Liver (tissue), 9 donors: ENCODE data around the gene RAF1. TPM values are rescaled to one million over a fixed set of nuclear protein-coding genes. Genes with fewer than 3 reads are reported as not detected.
"Not testable (repeated sequence)": the region's sequence is repeated elsewhere in the genome, so short reads cannot be mapped to it uniquely, and the experiment has no call there.

Source experiments
- DNase-seq: peaks from one replicate; pipeline ENCODE4 v3.0.0-alpha.2; 2017; ENCODE audit warnings: low spot score
- H3K27ac ChIP-seq, 2 donors: one replicate each; pipeline ENCODE4 v1.7.0; 2013; ENCODE audit warnings: inconsistent platforms in 2 of 2, low read length in 2 of 2, control low read depth in 1 of 2, low read depth in 1 of 2, mild to moderate bottlenecking in 1 of 2
- H3K27me3 ChIP-seq, 4 donors: one replicate each; pipeline versions ENCODE4 v1.6.1 to v1.7.0; 2013; ENCODE audit warnings: low read length in 3 of 4, inconsistent platforms in 1 of 4, mild to moderate bottlenecking in 1 of 4, moderate library complexity in 1 of 4; ENCODE audit not compliant: control insufficient read depth in 4 of 4, insufficient read depth in 4 of 4
- H3K36me3 ChIP-seq, 4 donors: one replicate each; pipeline versions ENCODE4 v1.6.1 to v1.7.0; 2013; ENCODE audit warnings: low read length in 3 of 4, mild to moderate bottlenecking in 3 of 4, low read depth in 1 of 4, moderate library complexity in 1 of 4; ENCODE audit not compliant: control insufficient read depth in 4 of 4, insufficient read depth in 3 of 4
- H3K4me1 ChIP-seq, 4 donors: one replicate each; pipeline versions ENCODE4 v1.6.1 to v1.7.0; 2013; ENCODE audit warnings: low read length in 3 of 4, mild to moderate bottlenecking in 3 of 4, moderate library complexity in 1 of 4; ENCODE audit not compliant: control insufficient read depth in 4 of 4, insufficient read depth in 4 of 4
- H3K4me3 ChIP-seq, 3 donors: one replicate each; pipeline versions ENCODE4 v1.6.1 to v1.7.0; 2013; ENCODE audit warnings: low read length in 3 of 3, control low read depth in 1 of 3, low read depth in 1 of 3, mild to moderate bottlenecking in 1 of 3
- H3K9ac ChIP-seq, 2 donors: one replicate each; pipeline ENCODE4 v1.7.0; 2013; ENCODE audit warnings: low read length in 2 of 2, mild to moderate bottlenecking in 2 of 2, moderate library complexity in 2 of 2, control low read depth in 1 of 2, low read depth in 1 of 2
- H3K9me3 ChIP-seq, 4 donors: one replicate each; pipeline versions ENCODE4 v1.6.1 to v1.7.0; 2013; ENCODE audit warnings: low read length in 3 of 4; ENCODE audit not compliant: control insufficient read depth in 4 of 4
- EGR1 ChIP-seq, 2 donors: IDR thresholded peaks; 2 replicates each; pipeline ENCODE4 v1.6.1; 2016 to 2018; ENCODE audit warnings: antibody characterized with exemption in 2 of 2, low read depth in 2 of 2
- FOXA1 ChIP-seq: IDR thresholded peaks from 2 replicates; pipeline ENCODE4 v1.6.1; 2016; ENCODE audit warnings: antibody characterized with exemption
- GABPA ChIP-seq, 2 donors: IDR thresholded peaks in 1 of 2; conservative IDR thresholded peaks in 1 of 2; 2 replicates each; pipeline ENCODE4 v1.6.1; 2016; ENCODE audit warnings: antibody characterized with exemption in 2 of 2, mild to moderate bottlenecking in 1 of 2, moderate library complexity in 1 of 2
- HNF4A ChIP-seq, 2 donors: conservative IDR thresholded peaks; 2 replicates each; pipeline ENCODE4 v1.6.1; 2016; ENCODE audit warnings: antibody characterized with exemption in 2 of 2, mild to moderate bottlenecking in 2 of 2
- MAX ChIP-seq: IDR thresholded peaks from 2 replicates; pipeline ENCODE4 v1.6.1; 2016; ENCODE audit warnings: antibody characterized with exemption
- NR2F2 ChIP-seq: IDR thresholded peaks from 2 replicates; pipeline ENCODE4 v1.6.1; 2016; ENCODE audit warnings: antibody characterized with exemption
- RAD21 ChIP-seq, 2 donors: IDR thresholded peaks; 2 replicates each; pipeline ENCODE4 v1.6.1; 2016; ENCODE audit warnings: antibody characterized with exemption in 2 of 2, mild to moderate bottlenecking in 2 of 2
- RXRA ChIP-seq, 2 donors: IDR thresholded peaks; 2 replicates each; pipeline ENCODE4 v1.6.1; 2017 to 2018; ENCODE audit warnings: antibody characterized with exemption in 2 of 2, mild to moderate bottlenecking in 1 of 2
- TAF1 ChIP-seq: conservative IDR thresholded peaks from 2 replicates; pipeline ENCODE4 v1.6.1; 2016; ENCODE audit warnings: antibody characterized with exemption, mild to moderate bottlenecking
- YY1 ChIP-seq: IDR thresholded peaks from 2 replicates; pipeline ENCODE4 v1.6.1; 2016; ENCODE audit warnings: antibody characterized with exemption, mild to moderate bottlenecking
- WGBS: extraction: QIAGEN DNeasy Blood & Tissue Kit; methylation state at CpG from one replicate; pipeline ENCODE4 v1.1.7; 2013; 5-methylcytosine and 5-hydroxymethylcytosine counted together
- polyA plus RNA-seq, 2 donors: library from polyadenylated mRNA; stranded (reverse) in 1 of 2; unstranded in 1 of 2; fragments of 200-250 nt in 1 of 2; fragments of >200 nt in 1 of 2; fragmentation: Nextera tagmentation in 1 of 2; extraction: Ambion mirVana in 1 of 2; gene quantifications; one replicate each; pipeline versions ENCODE4 v1.2.1 to v1.2.3, GENCODE V29; 2013 to 2015
- total RNA-seq, 2 donors: library from RNA; depleted of rRNA; stranded (reverse); fragments of >200 nt; gene quantifications; one replicate each; pipeline ENCODE4 v1.2.3, GENCODE V29; 2014
- TF ChIP-seq, protein P1 (sequence below): IDR thresholded peaks from 2 replicates; pipeline ENCODE4 v1.6.1; 2016; ENCODE audit warnings: antibody characterized with exemption, mild to moderate bottlenecking
- donor health status: healthy.
- donor health status: healthy.
- donor health status: healthy.
- donor health status: healthy.
- donor health status: healthy.

Gene RAF1
- total and polyA plus RNA-seq, 4 donors: 44.3 to 92.3 (median 63.2) TPM

GRCh38 chr3:12643724-12644123 is 20.2 kb downstream of the RAF1 start:
- 0% methylated on average over 1 of the region's 1 CpG for WGBS
- Histone ChIP-seq H3K9me3 (no peaks in the 10 kb centered on the region), H3K9ac (no peak overlapping the region), H3K27ac (no peak overlapping the region), H3K27me3 (no peaks in the 10 kb centered on the region), H3K4me1 (peaks cover 6 to 28% (median 16%) of the 10 kb centered on the region in 4 donors), H3K36me3 (no peaks in the 10 kb centered on the region), H3K4me3 (no peak overlapping the region)
- TF ChIP-seq TAF1 (no peak), MAX (no peak)
- TF ChIP-seq, protein P1, sequence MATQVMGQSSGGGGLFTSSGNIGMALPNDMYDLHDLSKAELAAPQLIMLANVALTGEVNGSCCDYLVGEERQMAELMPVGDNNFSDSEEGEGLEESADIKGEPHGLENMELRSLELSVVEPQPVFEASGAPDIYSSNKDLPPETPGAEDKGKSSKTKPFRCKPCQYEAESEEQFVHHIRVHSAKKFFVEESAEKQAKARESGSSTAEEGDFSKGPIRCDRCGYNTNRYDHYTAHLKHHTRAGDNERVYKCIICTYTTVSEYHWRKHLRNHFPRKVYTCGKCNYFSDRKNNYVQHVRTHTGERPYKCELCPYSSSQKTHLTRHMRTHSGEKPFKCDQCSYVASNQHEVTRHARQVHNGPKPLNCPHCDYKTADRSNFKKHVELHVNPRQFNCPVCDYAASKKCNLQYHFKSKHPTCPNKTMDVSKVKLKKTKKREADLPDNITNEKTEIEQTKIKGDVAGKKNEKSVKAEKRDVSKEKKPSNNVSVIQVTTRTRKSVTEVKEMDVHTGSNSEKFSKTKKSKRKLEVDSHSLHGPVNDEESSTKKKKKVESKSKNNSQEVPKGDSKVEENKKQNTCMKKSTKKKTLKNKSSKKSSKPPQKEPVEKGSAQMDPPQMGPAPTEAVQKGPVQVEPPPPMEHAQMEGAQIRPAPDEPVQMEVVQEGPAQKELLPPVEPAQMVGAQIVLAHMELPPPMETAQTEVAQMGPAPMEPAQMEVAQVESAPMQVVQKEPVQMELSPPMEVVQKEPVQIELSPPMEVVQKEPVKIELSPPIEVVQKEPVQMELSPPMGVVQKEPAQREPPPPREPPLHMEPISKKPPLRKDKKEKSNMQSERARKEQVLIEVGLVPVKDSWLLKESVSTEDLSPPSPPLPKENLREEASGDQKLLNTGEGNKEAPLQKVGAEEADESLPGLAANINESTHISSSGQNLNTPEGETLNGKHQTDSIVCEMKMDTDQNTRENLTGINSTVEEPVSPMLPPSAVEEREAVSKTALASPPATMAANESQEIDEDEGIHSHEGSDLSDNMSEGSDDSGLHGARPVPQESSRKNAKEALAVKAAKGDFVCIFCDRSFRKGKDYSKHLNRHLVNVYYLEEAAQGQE: no peak
- DNase-seq: no peak

- no peaks in the 10 kb centered on the region for H3K36me3 ChIP-seq
- no peaks in the 10 kb centered on the region for H3K9me3 ChIP-seq
- TF ChIP-seq EGR1 (IDR thresholded peaks at IDR 0.05; ENCODE audit: low read depth in 2 of 2): no peak
- TF ChIP-seq, protein P1: no peak
- no peak for TF ChIP-seq RXRA (IDR thresholded peaks at IDR 0.05)
- no peak for TF ChIP-seq HNF4A (conservative IDR thresholded peaks at IDR 0.05)
- TF ChIP-seq YY1: no peak
- no peak for TF ChIP-seq GABPA (IDR thresholded peaks at IDR 0.05 in 1 of 2, conservative IDR thresholded peaks at IDR 0.05 in 1 of 2)
- no peak for TF ChIP-seq RAD21 (IDR thresholded peaks at IDR 0.05)
- no peak for TF ChIP-seq FOXA1
- no peak for TF ChIP-seq NR2F2
- no peaks in the 10 kb centered on the region for H3K27me3 ChIP-seq
- H3K27ac ChIP-seq: no peak overlapping the region
- no peak overlapping the region for H3K4me3 ChIP-seq
- DNase-seq: no peak
- H3K4me1 ChIP-seq: peaks cover 6 to 25% (median 12%) of the 10 kb centered on the region in 4 donors
- H3K9ac ChIP-seq: no peak overlapping the region
These were observed 20.9 kb downstream of the RAF1 start for GRCh38 chr3:12643010-12643380.

GRCh38 chr3:12640853-12641252 is 23.1 kb downstream of the RAF1 start:
- H3K4me3 ChIP-seq, DNase-seq, H3K27me3 ChIP-seq, H3K27ac ChIP-seq, H3K36me3 ChIP-seq, H3K9me3 ChIP-seq, H3K9ac ChIP-seq: not testable (repeated sequence)
- peaks cover 3 to 21% (median 12%) of the 10 kb centered on the region in 4 donors for H3K4me1 ChIP-seq
- 98% methylated on average over 5 of the region's 5 CpGs for WGBS
